D721Med (cell line): Measurements from ENCODE around the gene ZMPSTE24.

ENCODE experiments used
- DNase-seq: peaks from one replicate; pipeline ENCODE4 v3.0.0; 2011; ENCODE audit warnings: low spot score; ENCODE audit not compliant: insufficient read length
- FAIRE-seq: peaks from 2 replicates; lab custom pipeline; 2011; peaks lifted over from hg19 to GRCh38; lab: Jason Lieb, UNC
- TF ChIP-seq, protein P1 (sequence below): IDR thresholded peaks from 2 replicates; pipeline ENCODE4 v1.5.1; 2012; ENCODE audit warnings: mild to moderate bottlenecking, control low read depth; ENCODE audit not compliant: insufficient read depth; ENCODE audit errors: missing control alignments

ZMPSTE24 gene

DNA sequence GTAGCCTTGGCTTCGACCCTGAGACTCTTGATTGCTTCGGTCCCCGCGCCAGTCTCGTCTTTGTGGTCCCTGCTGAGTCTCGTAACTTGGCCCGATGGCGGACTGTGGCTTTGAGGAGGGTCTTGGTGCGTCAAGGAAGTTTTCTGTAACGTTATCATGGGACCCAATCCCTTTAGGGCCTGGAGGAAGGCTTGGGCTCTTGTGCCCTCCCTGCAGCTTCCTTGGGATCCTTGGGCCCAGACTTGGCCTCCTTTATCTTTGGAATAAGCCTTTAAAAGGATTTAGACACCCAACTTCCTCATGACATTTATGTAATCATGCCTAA lies 371 bp downstream of the ZMPSTE24 start:
- DNase-seq (no peak), FAIRE-seq (no peak)

DNA sequence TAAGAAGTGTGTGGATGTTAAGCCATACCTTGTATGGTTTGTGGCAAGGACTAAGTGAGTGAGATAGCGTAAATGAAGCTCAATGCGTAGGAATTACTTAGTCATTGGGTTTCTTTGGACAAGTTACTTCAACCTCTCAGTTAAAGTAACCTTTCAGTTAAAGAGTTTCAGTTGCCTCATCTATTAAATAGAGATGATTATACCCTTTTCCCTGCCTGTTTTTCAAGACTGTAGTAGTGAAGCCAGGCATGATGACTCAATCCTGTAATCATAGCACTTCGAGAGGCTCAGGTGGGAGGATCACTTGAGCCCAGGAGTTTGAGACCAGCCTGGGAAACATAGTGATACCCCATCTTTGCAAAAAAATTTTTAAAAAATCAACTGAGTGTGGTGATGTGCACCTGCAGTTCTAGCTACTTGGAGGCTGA lies 6.3 kb downstream of the ZMPSTE24 start:
- FAIRE-seq (no peak), DNase-seq (no peak)
- TF ChIP-seq, protein P1, sequence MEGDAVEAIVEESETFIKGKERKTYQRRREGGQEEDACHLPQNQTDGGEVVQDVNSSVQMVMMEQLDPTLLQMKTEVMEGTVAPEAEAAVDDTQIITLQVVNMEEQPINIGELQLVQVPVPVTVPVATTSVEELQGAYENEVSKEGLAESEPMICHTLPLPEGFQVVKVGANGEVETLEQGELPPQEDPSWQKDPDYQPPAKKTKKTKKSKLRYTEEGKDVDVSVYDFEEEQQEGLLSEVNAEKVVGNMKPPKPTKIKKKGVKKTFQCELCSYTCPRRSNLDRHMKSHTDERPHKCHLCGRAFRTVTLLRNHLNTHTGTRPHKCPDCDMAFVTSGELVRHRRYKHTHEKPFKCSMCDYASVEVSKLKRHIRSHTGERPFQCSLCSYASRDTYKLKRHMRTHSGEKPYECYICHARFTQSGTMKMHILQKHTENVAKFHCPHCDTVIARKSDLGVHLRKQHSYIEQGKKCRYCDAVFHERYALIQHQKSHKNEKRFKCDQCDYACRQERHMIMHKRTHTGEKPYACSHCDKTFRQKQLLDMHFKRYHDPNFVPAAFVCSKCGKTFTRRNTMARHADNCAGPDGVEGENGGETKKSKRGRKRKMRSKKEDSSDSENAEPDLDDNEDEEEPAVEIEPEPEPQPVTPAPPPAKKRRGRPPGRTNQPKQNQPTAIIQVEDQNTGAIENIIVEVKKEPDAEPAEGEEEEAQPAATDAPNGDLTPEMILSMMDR, result no peak

More for the DNA sequence above, 371 bp downstream of the ZMPSTE24 start:
- TF ChIP-seq, protein P1, result no peak

DNA sequence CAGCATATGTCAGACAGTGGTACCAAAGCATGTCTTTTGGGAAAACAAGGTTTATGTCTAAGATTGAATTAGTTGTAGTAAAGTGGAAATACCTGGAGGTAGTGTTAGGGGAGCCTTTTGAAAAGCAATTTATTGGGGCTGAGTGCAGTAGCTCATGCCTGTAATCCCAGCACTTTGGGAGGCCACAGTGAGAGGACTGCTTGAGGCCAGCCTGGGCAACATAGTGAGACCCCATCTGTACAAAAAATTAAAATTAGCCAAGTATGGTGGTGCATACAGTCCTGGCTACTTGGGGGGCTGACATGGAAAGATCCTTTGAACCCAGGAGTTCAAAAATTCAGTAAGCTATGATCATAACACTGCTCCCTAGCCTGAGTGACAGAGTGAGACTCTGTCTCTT lies 7.3 kb downstream of the ZMPSTE24 start:
- TF ChIP-seq, protein P1, result no peak
- DNase-seq, result no peak
- FAIRE-seq, result no peak

DNA sequence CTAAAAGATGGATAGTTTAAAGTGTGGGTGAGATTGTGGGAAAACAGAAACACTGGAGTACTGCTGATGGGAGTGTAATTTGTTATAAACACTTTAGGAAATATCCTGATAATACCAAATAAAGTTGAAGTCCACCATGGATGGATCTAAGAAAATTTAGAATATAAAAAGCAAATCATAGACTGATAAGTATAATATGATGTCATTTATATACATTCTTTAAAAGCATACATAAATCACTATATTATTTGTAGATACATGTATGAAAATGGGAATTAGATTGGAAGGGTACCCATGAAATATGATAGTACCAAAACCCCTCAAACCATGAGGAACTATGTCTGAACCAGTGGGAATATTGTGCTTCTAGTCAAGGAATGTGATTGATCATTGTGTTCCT lies 7.9 kb downstream of the ZMPSTE24 start:
- TF ChIP-seq, protein P1, result no peak
- DNase-seq, result no peak
- FAIRE-seq, result no peak

DNA sequence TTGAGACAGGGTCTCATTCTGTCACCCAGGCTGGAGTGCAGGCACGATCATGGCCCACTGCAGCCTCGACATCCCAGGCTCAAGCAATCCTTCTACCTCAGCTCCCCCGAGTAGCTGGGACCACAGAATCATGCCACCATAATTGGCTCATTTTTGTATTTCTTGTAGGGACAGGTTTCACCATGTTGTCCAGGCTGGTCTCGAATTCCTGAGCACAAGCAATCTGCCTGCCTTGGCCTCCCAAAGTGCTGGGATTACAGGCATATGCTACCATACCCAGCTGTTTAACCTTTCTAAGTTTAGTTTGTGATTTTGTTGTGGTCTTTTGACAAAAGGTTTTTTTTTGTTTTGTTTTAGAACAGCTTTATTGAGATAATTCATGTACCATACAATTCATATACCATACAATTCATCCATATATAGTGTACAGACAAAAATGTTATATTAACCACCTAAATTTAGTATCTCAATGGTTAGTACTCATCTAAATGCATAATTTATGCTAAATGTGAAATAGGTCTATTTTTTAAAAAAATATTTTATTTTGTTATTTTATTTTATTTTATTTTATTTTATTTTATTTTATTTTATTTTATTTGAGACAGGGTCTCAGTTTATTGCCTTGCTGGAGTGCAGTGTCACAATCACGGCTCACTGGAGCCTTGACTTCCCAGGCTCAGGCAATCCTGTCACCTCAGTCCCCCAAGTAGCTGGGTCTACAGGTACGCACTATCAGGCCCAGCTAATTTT lies 8.9 kb downstream of the ZMPSTE24 start:
- FAIRE-seq (no peak), DNase-seq (no peak)
- TF ChIP-seq, protein P1, result no peak

DNA sequence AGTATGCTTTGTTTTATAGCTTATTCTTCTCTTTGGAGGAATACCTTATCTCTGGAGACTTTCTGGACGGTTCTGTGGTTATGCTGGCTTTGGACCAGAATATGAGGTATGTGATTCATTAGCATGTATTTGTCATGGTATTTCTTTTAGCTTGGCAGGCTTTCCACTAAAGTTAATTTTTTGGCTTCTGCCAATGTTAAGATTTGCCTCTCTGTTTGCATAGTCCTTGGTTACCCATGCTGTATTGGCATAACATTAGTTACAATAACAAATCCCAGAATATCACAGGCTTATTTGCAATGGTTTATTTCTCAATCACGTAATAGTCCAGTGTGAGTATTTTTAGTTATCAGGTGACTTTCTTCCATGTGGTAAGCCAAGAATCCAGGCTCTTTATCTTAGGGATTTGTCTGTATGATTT lies 9.7 kb downstream of the ZMPSTE24 start:
- TF ChIP-seq, protein P1, result no peak
- DNase-seq, result no peak
- FAIRE-seq, result no peak

DNA sequence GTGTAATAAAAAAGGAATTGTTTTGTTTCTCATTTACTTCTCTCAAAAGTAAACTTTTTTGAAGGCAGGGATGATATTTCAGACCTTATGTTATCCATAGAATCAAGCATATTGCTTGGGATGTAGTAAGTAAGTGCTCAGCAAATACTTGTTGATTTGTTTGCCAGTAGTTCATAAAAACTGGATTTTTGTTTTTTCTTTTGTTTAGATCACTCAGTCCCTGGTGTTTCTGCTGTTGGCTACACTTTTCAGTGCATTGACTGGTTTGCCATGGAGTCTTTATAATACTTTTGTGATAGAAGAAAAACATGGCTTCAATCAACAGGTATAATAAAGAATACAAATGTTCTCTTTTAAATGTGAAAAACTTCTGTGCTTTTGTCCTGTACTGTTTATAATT lies 10.2 kb downstream of the ZMPSTE24 start:
- DNase-seq (no peak), FAIRE-seq (no peak)
- TF ChIP-seq, protein P1, result no peak
